Measurements from ENCODE around the gene KAT14. TPM values are rescaled to one million over a fixed set of nuclear protein-coding genes. Genes with fewer than 3 reads are reported as not detected.

The KAT14 gene
- polyA plus RNA-seq, 4 donors: 11.8 to 23.2 (median 14.7) TPM

Other genes starting within 250 kb of the KAT14 start
- gene SNX5, start 169.1 kb upstream of the KAT14 start, polyA plus RNA-seq: 100 to 1,000 TPM in 1 of 4 donors, 10 to 100 TPM in 3; 67.8 to 295 (median 79.1) TPM
- gene MGME1, start 168.8 kb upstream of the KAT14 start, polyA plus RNA-seq: 10 to 100 TPM; 10.5 to 41.5 (median 14.0) TPM
- 10 to 100 TPM in 2 of 4 donors, 1 to 10 TPM in 2; 7.3 to 23.3 (median 10.5) TPM for gene OVOL2, start 79.9 kb upstream of the KAT14 start, polyA plus RNA-seq
- 10 to 100 TPM; 17.4 to 28.9 (median 27.4) TPM for gene PET117, start within 50 bp of the KAT14 start, polyA plus RNA-seq
- 10 to 100 TPM in 2 of 4 donors, 1 to 10 TPM in 2; 7.5 to 19.6 (median 10.9) TPM for gene ZNF133, start 150.7 kb downstream of the KAT14 start, polyA plus RNA-seq

All from small intestine (tissue), 4 donors.